T-helper 2 cell (primary cell): ENCODE measurements around the gene RPL29.

ENCODE experiments used
- DNase-seq, 5 experiments: peaks; one replicate each; pipeline versions ENCODE4 v3.0.0 to v3.0.0-alpha.2; 2012 to 2022

The RPL29 gene

DNA sequence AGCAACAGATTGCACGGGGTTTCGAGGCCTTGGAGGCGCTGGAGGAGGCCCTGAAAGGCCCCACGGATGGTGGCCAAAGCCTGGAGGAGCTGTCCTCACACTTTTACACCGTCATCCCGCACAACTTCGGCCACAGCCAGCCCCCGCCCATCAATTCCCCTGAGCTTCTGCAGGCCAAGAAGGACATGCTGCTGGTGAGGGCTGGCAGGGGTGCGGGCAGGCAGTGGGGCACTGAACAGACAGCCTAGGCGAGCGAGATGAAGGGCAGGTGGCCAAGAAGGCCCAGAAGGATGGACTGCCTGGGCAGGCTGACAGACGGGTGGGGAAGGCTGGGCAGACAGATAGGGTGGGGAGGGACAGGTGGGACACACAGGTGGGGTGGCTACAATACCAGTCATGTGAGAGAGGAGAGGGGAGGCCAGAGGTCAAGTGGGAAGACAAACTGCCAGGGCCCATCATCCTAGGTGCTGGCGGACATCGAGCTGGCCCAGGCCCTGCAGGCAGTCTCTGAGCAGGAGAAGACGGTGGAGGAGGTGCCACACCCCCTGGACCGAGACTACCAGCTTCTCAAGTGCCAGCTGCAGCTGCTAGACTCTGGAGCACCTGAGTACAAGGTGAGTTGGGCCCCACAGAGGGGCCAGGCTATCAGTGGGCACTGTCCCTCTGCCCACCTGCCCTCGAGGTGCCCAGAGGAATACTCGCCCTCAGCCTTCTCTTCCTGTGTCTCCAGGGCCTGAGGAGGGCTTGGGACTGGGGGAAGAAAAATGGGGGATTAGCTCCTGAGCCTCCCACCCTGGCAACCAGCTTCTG is 50.5 kb downstream of the RPL29 start:
- no peak for DNase-seq

GRCh38 chr3:51944451-51945021 is 51.2 kb downstream of the RPL29 start:
- DNase-seq: no peak
